Spleen (tissue), 7 donors: ENCODE measurements around the gene MYLK.

Experiments used
- CTCF ChIP-seq, 11 experiments: fragments of 200-600 bp in 7 of 11; fragments of 450-650 bp in 4 of 11; sonication (generic) in 4 of 11; IDR thresholded peaks in 8 of 11; conservative IDR thresholded peaks in 3 of 11; 1 replicate in 7 of 11; 2 replicates in 4 of 11; pipeline versions ENCODE4 v1.4.0 to v1.8.0; 2016 to 2021; ENCODE audit warnings: antibody characterized with exemption in 11 of 11, inconsistent platforms in 4 of 11, mild to moderate bottlenecking in 1 of 11
- POLR2A ChIP-seq, 3 donors: fragments of 450-650 bp; IDR thresholded peaks; one replicate each; pipeline ENCODE4 v1.5.1; 2017; ENCODE audit warnings: antibody characterized with exemption in 3 of 3, mild to moderate bottlenecking in 1 of 3
- POLR2AphosphoS5 ChIP-seq, 3 donors: sonication (generic); formaldehyde crosslinking; IDR thresholded peaks; one replicate each; pipeline ENCODE4 v1.5.1; 2017; ENCODE audit warnings: antibody characterized with exemption in 3 of 3
- donor health status: DM: no; HTN: no; CAD: no; lungs with moderate emphysema.
- donor health status: DM: no; HTN: no; CAD: no.
- donor health status: DM: no; HTN: no; CAD: no.

DNA sequence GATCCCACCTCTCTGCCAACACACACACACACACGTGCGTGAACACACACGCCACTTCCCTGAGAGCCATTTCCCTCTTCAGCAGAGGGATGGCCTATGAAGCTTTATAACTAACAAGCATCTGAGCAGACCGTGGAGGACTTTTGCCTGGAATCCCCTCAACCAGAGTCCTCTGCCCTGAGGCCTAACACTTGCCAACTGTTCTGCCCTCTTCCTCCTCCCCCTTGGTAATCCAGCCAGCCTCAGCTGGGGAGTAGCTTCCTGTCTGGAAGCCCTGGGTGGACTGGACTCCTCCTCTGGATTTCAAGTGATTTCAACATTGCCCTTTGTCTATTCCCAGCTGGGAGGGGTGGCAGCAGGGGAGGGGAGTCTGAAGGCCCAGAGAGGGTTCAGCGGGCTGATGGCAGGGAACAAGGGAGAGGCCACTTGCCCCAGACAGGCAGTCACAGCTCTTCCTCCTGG is 230.9 kb downstream of the MYLK start:
- no peak for TF ChIP-seq CTCF (IDR thresholded peaks at IDR 0.05 in 8 of 11, conservative IDR thresholded peaks at IDR 0.05 in 3 of 11)
- TF ChIP-seq POLR2AphosphoS5 (IDR thresholded peaks at IDR 0.05): peak; percentile 42 to 76 (median 68)
- TF ChIP-seq POLR2A (IDR thresholded peaks at IDR 0.05): no peak
